ENCODE data around the gene SNAP25.

The SNAP25 gene

DNA sequence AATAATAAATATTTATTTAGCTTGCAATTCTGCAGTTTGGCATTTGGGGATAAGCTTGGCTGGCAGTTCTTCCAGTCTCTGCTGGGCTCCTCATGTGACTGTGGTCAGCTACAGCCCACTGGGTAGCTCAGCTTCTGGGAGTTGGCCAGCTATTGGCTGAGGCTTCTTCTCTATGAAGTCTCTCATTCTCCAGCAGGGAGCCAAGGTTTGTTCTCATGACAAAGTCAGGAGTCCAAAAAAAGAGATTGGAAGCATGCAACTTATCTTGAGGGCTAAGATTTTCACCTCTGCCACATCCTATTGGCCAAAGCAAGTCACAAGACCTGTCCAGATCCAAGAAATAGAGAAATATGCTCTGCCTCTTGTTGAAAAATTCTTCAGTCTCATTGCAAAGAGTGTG, 94.6 kb downstream of the SNAP25 start:
- TF ChIP-seq, protein P1, sequence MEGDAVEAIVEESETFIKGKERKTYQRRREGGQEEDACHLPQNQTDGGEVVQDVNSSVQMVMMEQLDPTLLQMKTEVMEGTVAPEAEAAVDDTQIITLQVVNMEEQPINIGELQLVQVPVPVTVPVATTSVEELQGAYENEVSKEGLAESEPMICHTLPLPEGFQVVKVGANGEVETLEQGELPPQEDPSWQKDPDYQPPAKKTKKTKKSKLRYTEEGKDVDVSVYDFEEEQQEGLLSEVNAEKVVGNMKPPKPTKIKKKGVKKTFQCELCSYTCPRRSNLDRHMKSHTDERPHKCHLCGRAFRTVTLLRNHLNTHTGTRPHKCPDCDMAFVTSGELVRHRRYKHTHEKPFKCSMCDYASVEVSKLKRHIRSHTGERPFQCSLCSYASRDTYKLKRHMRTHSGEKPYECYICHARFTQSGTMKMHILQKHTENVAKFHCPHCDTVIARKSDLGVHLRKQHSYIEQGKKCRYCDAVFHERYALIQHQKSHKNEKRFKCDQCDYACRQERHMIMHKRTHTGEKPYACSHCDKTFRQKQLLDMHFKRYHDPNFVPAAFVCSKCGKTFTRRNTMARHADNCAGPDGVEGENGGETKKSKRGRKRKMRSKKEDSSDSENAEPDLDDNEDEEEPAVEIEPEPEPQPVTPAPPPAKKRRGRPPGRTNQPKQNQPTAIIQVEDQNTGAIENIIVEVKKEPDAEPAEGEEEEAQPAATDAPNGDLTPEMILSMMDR (IDR thresholded peaks at IDR 0.05): no peak

DNA sequence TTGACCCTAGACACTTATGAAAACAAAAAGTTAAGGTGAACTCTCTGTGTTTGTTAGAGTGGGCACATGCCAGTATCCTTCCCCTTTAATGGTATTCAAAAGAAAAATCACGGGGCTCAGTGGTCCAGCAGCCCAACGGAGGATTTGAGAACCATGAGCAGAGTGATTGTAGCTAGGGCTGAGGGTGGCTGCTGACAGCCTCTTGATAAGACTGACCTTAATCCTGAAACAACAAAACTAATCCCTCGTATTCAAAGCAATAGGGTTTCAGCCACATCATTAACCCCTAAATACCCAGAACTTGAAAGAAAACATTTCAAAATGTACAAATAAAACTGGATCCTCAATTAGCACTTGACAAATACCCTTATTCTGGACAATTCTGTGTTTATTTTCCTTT, 95.1 kb downstream of the SNAP25 start:
- TF ChIP-seq, protein P1 (IDR thresholded peaks at IDR 0.05): no peak

DNA sequence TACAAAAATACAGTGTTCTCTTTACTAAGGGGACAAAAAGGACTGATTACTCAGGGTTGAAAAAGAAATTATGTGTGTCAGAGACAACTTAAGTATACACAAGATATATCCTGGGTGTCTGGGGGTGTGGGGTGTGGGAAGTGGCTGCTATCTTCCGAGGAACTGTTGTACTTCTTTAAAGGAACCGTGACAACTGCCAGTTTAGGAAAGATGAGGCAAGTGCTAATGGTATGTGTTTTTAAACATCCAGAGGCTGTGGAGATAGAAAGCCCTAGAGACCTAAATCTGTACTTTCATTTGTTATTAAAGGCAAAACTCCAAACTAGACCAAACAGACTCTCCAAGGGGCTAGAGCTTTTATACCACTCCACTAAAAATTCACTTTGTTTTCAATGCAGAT, 95.6 kb downstream of the SNAP25 start:
- TF ChIP-seq, protein P1 (IDR thresholded peaks at IDR 0.05): no peak

DNA sequence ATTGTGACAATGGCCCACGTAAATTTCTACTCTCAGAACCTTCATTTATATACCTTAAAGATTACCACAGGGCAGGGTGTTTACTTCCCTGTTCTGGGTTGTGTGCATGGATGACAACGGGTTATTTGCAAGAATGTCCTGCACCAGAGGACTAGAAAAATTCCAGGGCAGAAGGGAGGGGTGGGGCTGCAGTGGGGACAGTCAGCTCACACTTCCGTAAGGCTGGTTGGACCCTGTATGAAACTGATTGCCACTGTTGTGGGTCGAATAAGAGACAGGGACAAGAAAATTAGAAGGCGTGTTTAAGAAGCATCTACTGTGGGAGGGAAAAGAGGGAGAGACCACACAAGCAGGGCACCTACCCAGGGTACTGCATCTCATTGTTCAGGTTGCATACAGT, 96.5 kb downstream of the SNAP25 start:
- TF ChIP-seq, protein P1 (IDR thresholded peaks at IDR 0.05): no peak

DNA sequence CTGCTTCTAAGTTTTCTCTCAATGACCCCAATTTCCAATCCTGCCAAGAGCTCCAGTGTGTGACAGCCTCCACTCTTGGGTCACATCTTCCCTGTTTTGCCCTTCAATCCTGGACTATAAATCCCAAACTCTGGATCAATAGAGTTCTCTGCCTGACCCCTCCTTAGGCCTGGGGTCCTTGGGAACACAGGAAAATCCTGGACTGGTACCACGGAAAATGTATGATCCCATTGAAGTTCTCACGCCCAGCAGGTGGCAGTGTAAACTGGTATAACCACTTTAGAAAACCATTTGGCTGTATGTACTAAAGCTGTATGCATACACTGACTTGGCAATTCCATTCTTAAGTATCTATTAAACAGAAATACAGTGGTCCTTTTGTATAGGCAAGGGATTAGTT, 98.0 kb downstream of the SNAP25 start:
- TF ChIP-seq, protein P1 (IDR thresholded peaks at IDR 0.05): peak; percentile 64

DNA sequence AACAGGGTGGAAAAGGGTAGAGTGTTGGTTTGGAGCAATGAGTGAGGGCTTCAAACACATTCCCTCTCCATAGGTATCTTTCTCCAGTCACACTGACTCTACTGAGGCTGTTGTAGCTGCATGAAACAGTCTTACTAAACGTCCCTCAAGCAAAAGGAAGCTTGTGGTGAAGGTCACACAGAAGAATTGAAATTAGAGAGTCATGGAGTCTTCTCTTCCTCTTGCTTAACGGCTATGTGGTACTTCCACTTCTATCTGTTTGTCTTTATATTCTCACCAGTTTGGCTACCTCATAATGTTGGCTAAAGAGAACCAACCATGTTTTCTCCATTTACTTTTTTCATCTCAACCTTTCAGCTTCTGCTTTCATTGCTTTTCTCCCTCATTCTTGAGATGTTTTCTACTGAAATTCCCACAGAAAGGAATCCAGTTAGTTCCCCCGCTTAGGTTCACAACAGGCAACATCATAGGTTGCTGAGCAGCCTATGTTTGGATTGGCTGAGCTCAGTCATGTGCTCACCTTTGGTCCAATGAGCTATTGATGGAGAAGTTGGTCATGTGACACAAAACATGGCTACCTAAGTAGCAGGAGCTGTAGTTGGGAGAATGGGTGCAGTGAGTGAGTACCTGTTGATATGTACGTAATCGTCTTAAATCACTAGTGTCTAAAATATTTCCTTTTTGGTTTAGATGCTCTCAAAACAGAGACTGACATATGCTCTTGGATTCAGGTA, 99.8 kb downstream of the SNAP25 start:
- TF ChIP-seq, protein P1 (IDR thresholded peaks at IDR 0.05): no peak

DNA sequence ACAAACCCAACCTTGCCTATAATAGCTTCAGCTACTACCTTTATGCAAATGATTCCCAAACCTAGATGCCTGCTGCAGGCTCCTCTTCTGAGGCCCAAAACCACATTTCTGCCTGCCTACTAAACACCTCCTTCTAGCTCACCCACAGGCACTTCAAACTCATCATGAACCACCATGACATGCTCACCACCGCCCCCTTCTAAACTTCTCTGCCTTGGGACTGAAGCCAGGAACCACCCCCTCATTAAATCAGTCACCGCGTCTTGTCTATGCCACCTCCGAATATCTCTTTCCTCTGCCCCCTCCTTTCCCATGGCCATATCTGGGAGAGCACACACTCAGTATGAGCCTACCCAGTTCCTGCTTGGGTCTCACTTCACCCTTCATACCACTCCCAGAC, 101.2 kb downstream of the SNAP25 start:
- TF ChIP-seq, protein P1 (IDR thresholded peaks at IDR 0.05): no peak
